ENCODE results near the gene DPP3.

DNA sequence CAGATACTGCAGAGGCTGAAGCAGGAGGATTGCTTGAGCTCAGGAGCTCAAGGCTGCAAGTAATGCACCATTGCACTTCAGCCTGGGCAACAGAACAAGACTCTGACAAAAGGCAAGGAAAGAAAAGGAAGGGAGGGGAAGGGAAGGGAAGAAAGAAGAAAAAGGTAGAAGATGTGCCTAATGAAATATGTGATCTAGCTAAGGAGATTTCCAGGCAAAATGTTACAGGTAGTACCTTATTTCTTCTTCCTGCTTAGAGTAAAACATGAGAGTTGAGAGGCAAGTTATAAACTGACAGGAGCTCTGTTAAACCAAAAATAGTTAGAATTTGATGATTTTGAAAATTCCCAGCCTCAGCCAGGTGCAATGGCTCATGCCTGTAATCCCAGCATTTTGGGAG is 18.2 kb upstream of the DPP3 start:
- TF ChIP-seq RXRA (IDR thresholded peaks at IDR 0.05), result no peak
- TF ChIP-seq, protein P1, sequence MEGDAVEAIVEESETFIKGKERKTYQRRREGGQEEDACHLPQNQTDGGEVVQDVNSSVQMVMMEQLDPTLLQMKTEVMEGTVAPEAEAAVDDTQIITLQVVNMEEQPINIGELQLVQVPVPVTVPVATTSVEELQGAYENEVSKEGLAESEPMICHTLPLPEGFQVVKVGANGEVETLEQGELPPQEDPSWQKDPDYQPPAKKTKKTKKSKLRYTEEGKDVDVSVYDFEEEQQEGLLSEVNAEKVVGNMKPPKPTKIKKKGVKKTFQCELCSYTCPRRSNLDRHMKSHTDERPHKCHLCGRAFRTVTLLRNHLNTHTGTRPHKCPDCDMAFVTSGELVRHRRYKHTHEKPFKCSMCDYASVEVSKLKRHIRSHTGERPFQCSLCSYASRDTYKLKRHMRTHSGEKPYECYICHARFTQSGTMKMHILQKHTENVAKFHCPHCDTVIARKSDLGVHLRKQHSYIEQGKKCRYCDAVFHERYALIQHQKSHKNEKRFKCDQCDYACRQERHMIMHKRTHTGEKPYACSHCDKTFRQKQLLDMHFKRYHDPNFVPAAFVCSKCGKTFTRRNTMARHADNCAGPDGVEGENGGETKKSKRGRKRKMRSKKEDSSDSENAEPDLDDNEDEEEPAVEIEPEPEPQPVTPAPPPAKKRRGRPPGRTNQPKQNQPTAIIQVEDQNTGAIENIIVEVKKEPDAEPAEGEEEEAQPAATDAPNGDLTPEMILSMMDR (IDR thresholded peaks at IDR 0.05; ENCODE audit: low read depth, low read length, missing input control), result no peak
- TF ChIP-seq, protein P2, sequence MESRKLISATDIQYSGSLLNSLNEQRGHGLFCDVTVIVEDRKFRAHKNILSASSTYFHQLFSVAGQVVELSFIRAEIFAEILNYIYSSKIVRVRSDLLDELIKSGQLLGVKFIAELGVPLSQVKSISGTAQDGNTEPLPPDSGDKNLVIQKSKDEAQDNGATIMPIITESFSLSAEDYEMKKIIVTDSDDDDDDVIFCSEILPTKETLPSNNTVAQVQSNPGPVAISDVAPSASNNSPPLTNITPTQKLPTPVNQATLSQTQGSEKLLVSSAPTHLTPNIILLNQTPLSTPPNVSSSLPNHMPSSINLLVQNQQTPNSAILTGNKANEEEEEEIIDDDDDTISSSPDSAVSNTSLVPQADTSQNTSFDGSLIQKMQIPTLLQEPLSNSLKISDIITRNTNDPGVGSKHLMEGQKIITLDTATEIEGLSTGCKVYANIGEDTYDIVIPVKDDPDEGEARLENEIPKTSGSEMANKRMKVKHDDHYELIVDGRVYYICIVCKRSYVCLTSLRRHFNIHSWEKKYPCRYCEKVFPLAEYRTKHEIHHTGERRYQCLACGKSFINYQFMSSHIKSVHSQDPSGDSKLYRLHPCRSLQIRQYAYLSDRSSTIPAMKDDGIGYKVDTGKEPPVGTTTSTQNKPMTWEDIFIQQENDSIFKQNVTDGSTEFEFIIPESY (IDR thresholded peaks at IDR 0.05), result no peak
- TF ChIP-seq, protein P3, sequence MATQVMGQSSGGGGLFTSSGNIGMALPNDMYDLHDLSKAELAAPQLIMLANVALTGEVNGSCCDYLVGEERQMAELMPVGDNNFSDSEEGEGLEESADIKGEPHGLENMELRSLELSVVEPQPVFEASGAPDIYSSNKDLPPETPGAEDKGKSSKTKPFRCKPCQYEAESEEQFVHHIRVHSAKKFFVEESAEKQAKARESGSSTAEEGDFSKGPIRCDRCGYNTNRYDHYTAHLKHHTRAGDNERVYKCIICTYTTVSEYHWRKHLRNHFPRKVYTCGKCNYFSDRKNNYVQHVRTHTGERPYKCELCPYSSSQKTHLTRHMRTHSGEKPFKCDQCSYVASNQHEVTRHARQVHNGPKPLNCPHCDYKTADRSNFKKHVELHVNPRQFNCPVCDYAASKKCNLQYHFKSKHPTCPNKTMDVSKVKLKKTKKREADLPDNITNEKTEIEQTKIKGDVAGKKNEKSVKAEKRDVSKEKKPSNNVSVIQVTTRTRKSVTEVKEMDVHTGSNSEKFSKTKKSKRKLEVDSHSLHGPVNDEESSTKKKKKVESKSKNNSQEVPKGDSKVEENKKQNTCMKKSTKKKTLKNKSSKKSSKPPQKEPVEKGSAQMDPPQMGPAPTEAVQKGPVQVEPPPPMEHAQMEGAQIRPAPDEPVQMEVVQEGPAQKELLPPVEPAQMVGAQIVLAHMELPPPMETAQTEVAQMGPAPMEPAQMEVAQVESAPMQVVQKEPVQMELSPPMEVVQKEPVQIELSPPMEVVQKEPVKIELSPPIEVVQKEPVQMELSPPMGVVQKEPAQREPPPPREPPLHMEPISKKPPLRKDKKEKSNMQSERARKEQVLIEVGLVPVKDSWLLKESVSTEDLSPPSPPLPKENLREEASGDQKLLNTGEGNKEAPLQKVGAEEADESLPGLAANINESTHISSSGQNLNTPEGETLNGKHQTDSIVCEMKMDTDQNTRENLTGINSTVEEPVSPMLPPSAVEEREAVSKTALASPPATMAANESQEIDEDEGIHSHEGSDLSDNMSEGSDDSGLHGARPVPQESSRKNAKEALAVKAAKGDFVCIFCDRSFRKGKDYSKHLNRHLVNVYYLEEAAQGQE (IDR thresholded peaks at IDR 0.05), result no peak
- TF ChIP-seq, protein P4, sequence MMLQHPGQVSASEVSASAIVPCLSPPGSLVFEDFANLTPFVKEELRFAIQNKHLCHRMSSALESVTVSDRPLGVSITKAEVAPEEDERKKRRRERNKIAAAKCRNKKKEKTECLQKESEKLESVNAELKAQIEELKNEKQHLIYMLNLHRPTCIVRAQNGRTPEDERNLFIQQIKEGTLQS (IDR thresholded peaks at IDR 0.05), result no peak
- no peak for TF ChIP-seq TAF1 (conservative IDR thresholded peaks at IDR 0.05)
- TF ChIP-seq GABPA (IDR thresholded peaks at IDR 0.05 in 1 of 2, conservative IDR thresholded peaks at IDR 0.05 in 1 of 2), result no peak
- no peak for TF ChIP-seq MAX (IDR thresholded peaks at IDR 0.05)
- TF ChIP-seq JUND (IDR thresholded peaks at IDR 0.05), result no peak
- TF ChIP-seq YY1 (IDR thresholded peaks at IDR 0.05), result no peak
- no peak for TF ChIP-seq RAD21 (IDR thresholded peaks at IDR 0.05)
